Activated T-cell treated with anti-CD3 and anti-CD28 coated beads, Interleukin-2, amount 50 U/mL, for 72 hours (primary cell): ENCODE results near the gene ANKRD50. TPM values are rescaled to one million over a fixed set of nuclear protein-coding genes. Genes with fewer than 3 reads are reported as not detected.

Experiments
- ATAC-seq, 2 donors: fragments of 150-1000 bp; cut with Tn5 transposase; replicated peaks in 1 of 2; 2 replicates each; pipeline ENCODE4 v1.10.0; 2021; ENCODE audit warnings: moderate library complexity in 2 of 2, mild to moderate bottlenecking in 1 of 2
- DNase-seq, 2 donors: peaks; one replicate each; pipeline ENCODE4 v3.0.0; 2021 to 2022; ENCODE audit warnings: mixed read lengths in 1 of 2
- H3K27ac Mint-ChIP-seq: one replicate; pipeline ENCODE4 v1.8.0; 2022; ENCODE audit warnings: mild to moderate bottlenecking, moderate library complexity, mixed read lengths
- H3K27me3 Mint-ChIP-seq: one replicate; pipeline ENCODE4 v1.8.0; 2022; ENCODE audit warnings: low read depth, mixed read lengths
- H3K36me3 Mint-ChIP-seq, 2 donors: one replicate each; pipeline ENCODE4 v1.8.0; 2022; ENCODE audit warnings: mixed read lengths in 2 of 2, mild to moderate bottlenecking in 1 of 2; ENCODE audit not compliant: insufficient read depth in 2 of 2
- H3K4me1 Mint-ChIP-seq: one replicate; pipeline ENCODE4 v1.8.0; 2022; ENCODE audit warnings: low read depth, mixed read lengths
- H3K4me3 Mint-ChIP-seq, 2 donors: one replicate each; pipeline ENCODE4 v1.8.0; 2022; ENCODE audit warnings: mild to moderate bottlenecking in 2 of 2, mixed read lengths in 2 of 2, moderate library complexity in 2 of 2
- H3K9me3 Mint-ChIP-seq, 2 donors: one replicate each; pipeline ENCODE4 v1.8.0; 2022; ENCODE audit warnings: mixed read lengths in 2 of 2
- total RNA-seq, 2 donors: library from RNA; stranded (reverse); gene quantifications; one replicate each; pipeline ENCODE4 v1.2.3, GENCODE V29; 2022

ANKRD50 gene
- total RNA-seq, 2 donors from 2014 or later = 0.76 to 1.0 TPM

GRCh38 chr4:124640022-124640730 lies 72.4 kb downstream of the ANKRD50 start:
- H3K27ac Mint-ChIP-seq = no peak overlapping the region
- DNase-seq (no peak), ATAC-seq (no peak)
- H3K4me3 Mint-ChIP-seq = no peak overlapping the region
- H3K4me1 Mint-ChIP-seq = peaks cover 5% of the 10 kb centered on the region
- H3K27me3 Mint-ChIP-seq = no peaks in the 10 kb centered on the region
- no peaks in the 10 kb centered on the region for H3K36me3 Mint-ChIP-seq
- no peaks in the 10 kb centered on the region for H3K9me3 Mint-ChIP-seq

- Mint-ChIP-seq H3K27me3 (no peaks in the 10 kb centered on the region), H3K27ac (no peak overlapping the region), H3K9me3 (no peaks in the 10 kb centered on the region), H3K4me3 (no peak overlapping the region), H3K4me1 (peaks cover 5% of the 10 kb centered on the region), H3K36me3 (no peaks in the 10 kb centered on the region)
- ATAC-seq (no peak), DNase-seq (no peak)
Measured at GRCh38 chr4:124637321-124637720, 75.2 kb downstream of the ANKRD50 start.

GRCh38 chr4:124636788-124637187 lies 75.7 kb downstream of the ANKRD50 start:
- Mint-ChIP-seq H3K27ac (no peak overlapping the region), H3K27me3 (no peaks in the 10 kb centered on the region), H3K4me1 (peaks cover 7% of the 10 kb centered on the region), H3K4me3 (no peak overlapping the region), H3K9me3 (no peaks in the 10 kb centered on the region), H3K36me3 (no peaks in the 10 kb centered on the region)
- ATAC-seq (no peak), DNase-seq (no peak)

GRCh38 chr4:124635331-124635730 lies 77.2 kb downstream of the ANKRD50 start:
- Mint-ChIP-seq H3K4me1 (peaks cover 8% of the 10 kb centered on the region), H3K27ac (no peak overlapping the region), H3K36me3 (no peaks in the 10 kb centered on the region), H3K9me3 (no peaks in the 10 kb centered on the region), H3K4me3 (no peak overlapping the region), H3K27me3 (no peaks in the 10 kb centered on the region)
- DNase-seq (no peak), ATAC-seq (no peak)

GRCh38 chr4:124633285-124633941 lies 79.1 kb downstream of the ANKRD50 start:
- H3K27me3 Mint-ChIP-seq = no peaks in the 10 kb centered on the region
- no peak for ATAC-seq
- no peak overlapping the region for H3K27ac Mint-ChIP-seq
- no peak for DNase-seq
- H3K4me3 Mint-ChIP-seq = no peak overlapping the region
- H3K36me3 Mint-ChIP-seq = no peaks in the 10 kb centered on the region
- no peaks in the 10 kb centered on the region for H3K9me3 Mint-ChIP-seq
- peaks cover 8% of the 10 kb centered on the region for H3K4me1 Mint-ChIP-seq

GRCh38 chr4:124632439-124632838 lies 80.1 kb downstream of the ANKRD50 start:
- Mint-ChIP-seq H3K9me3 (no peaks in the 10 kb centered on the region), H3K27me3 (no peaks in the 10 kb centered on the region), H3K4me1 (peaks cover 8% of the 10 kb centered on the region), H3K4me3 (no peak overlapping the region), H3K36me3 (no peaks in the 10 kb centered on the region), H3K27ac (no peak overlapping the region)
- ATAC-seq (no peak), DNase-seq (no peak)

- H3K27me3 Mint-ChIP-seq = no peaks in the 10 kb centered on the region
- peaks cover 8% of the 10 kb centered on the region for H3K4me1 Mint-ChIP-seq
- no peak overlapping the region for H3K4me3 Mint-ChIP-seq
- no peak for DNase-seq
- peak; percentile 65 to 75 for ATAC-seq
- H3K36me3 Mint-ChIP-seq = no peaks in the 10 kb centered on the region
- H3K27ac Mint-ChIP-seq = no peak overlapping the region
- H3K9me3 Mint-ChIP-seq = no peaks in the 10 kb centered on the region
Measured at GRCh38 chr4:124631760-124632159, 80.8 kb downstream of the ANKRD50 start.

GRCh38 chr4:124629681-124630080 lies 82.9 kb downstream of the ANKRD50 start:
- Mint-ChIP-seq H3K27ac (no peak overlapping the region), H3K27me3 (no peaks in the 10 kb centered on the region), H3K4me3 (no peak overlapping the region), H3K9me3 (no peaks in the 10 kb centered on the region), H3K36me3 (no peaks in the 10 kb centered on the region), H3K4me1 (peaks cover 8% of the 10 kb centered on the region)
- no peak for DNase-seq
- no peak for ATAC-seq
